Measurements from ENCODE around the gene OTX1.
"Not testable (repeated sequence)": the region's sequence is repeated elsewhere in the genome, so short reads cannot be mapped to it uniquely, and the experiment has no call there.

OTX1 gene

GRCh38 chr2:63058921-63059792 is 8.5 kb downstream of the OTX1 start:
- no peak for DNase-seq (ENCODE audit: low read depth)

GRCh38 chr2:63059793-63060471 is 9.3 kb downstream of the OTX1 start:
- DNase-seq (ENCODE audit: low read depth): no peak

GRCh38 chr2:63060472-63060991 is 9.9 kb downstream of the OTX1 start:
- DNase-seq (ENCODE audit: low read depth): no peak

- DNase-seq (ENCODE audit: low read depth): no peak
Measured at GRCh38 chr2:63064197-63064596, 13.6 kb downstream of the OTX1 start.

- no peak for DNase-seq (ENCODE audit: low read depth)
Measured at GRCh38 chr2:63064661-63065060, 14.0 kb downstream of the OTX1 start.

- no peak for DNase-seq (ENCODE audit: low read depth)
Measured at GRCh38 chr2:63066265-63066664, 15.6 kb downstream of the OTX1 start.

- no peak for DNase-seq (ENCODE audit: low read depth)
Measured at GRCh38 chr2:63066838-63067237, 16.2 kb downstream of the OTX1 start.

- no peak for DNase-seq (ENCODE audit: low read depth)
Measured at GRCh38 chr2:63071664-63072063, 21.0 kb downstream of the OTX1 start.

- DNase-seq (ENCODE audit: low read depth): no peak
Measured at GRCh38 chr2:63073994-63074393, 23.4 kb downstream of the OTX1 start.

- not testable (repeated sequence) for DNase-seq (ENCODE audit: low read depth)
Measured at GRCh38 chr2:63074399-63074798, 23.8 kb downstream of the OTX1 start.

- DNase-seq (ENCODE audit: low read depth): no peak
Measured at GRCh38 chr2:63078852-63079606, 28.4 kb downstream of the OTX1 start.

GRCh38 chr2:63081404-63081803 is 30.8 kb downstream of the OTX1 start:
- no peak for DNase-seq (ENCODE audit: low read depth)

- no peak for DNase-seq (ENCODE audit: low read depth)
Measured at GRCh38 chr2:63086687-63087086, 36.1 kb downstream of the OTX1 start.

GRCh38 chr2:63092401-63092800 is 41.8 kb downstream of the OTX1 start:
- no peak for DNase-seq (ENCODE audit: low read depth)

- no peak for DNase-seq (ENCODE audit: low read depth)
Measured at GRCh38 chr2:63092857-63093256, 42.2 kb downstream of the OTX1 start.

- no peak for DNase-seq (ENCODE audit: low read depth)
Measured at GRCh38 chr2:63093502-63093901, 42.9 kb downstream of the OTX1 start.

GRCh38 chr2:63096491-63096890 is 45.9 kb downstream of the OTX1 start:
- DNase-seq (ENCODE audit: low read depth): no peak

GRCh38 chr2:63099032-63099431 is 48.4 kb downstream of the OTX1 start:
- DNase-seq (ENCODE audit: low read depth): no peak

GRCh38 chr2:63101954-63102353 is 51.3 kb downstream of the OTX1 start:
- DNase-seq (ENCODE audit: low read depth): no peak

- DNase-seq (ENCODE audit: low read depth): no peak
Measured at GRCh38 chr2:63104482-63104881, 53.9 kb downstream of the OTX1 start.

Measured in stimulated activated CD8-positive, alpha-beta memory T cell treated with anti-CD3 and anti-CD28 coated beads, Interleukin-15, amount 100 ng/mL, for 24 hours (primary cell).